ENCODE results near the gene MYO1H.

MYO1H gene

GRCh38 chr12:109378569-109378968 is 30.9 kb downstream of the MYO1H start:
- peak in 1 of 2 donors; percentile 25 for DNase-seq
- H4K12ac ChIP-seq (ENCODE audit: low read depth, low read length): no peak overlapping the region
- no peak overlapping the region for H2BK120ac ChIP-seq (ENCODE audit: insufficient read depth, low read length, poor library complexity)
- H3K18ac ChIP-seq (ENCODE audit: low read length): no peak overlapping the region
- H2BK12ac ChIP-seq (ENCODE audit: low read length): no peak overlapping the region
- no peaks in the 10 kb centered on the region for H3K36me3 ChIP-seq (ENCODE audit: control insufficient read depth in 1 of 2, insufficient read depth in 2 of 2, low read length in 2 of 2)
- no peak overlapping the region for H2AFZ ChIP-seq (ENCODE audit: insufficient read depth, low read length, poor library complexity)
- no peaks in the 10 kb centered on the region for H3K4me1 ChIP-seq (ENCODE audit: control insufficient read depth in 1 of 2, insufficient read depth in 2 of 2, low read length in 2 of 2)
- no peaks in the 10 kb centered on the region for H3K9me3 ChIP-seq (ENCODE audit: insufficient read depth, low read depth, low read length)
- H3K27ac ChIP-seq (ENCODE audit: low read depth, low read length): no peak overlapping the region
- no peaks in the 10 kb centered on the region for H3K79me2 ChIP-seq (ENCODE audit: control insufficient read depth, insufficient read depth, low read length, poor library complexity)
- no peak overlapping the region for H3K4me3 ChIP-seq (ENCODE audit: low read depth, low read length)
- no peak overlapping the region for H3K9ac ChIP-seq (ENCODE audit: low read length)
- H4K91ac ChIP-seq (ENCODE audit: low read depth, low read length): no peak overlapping the region
- no peak overlapping the region for H3K23ac ChIP-seq (ENCODE audit: low read length)
- no peak overlapping the region for H3K4ac ChIP-seq (ENCODE audit: low read depth, low read length)
- no peaks in the 10 kb centered on the region for H3K79me1 ChIP-seq (ENCODE audit: low read length)
- H3K14ac ChIP-seq (ENCODE audit: low read length): no peak overlapping the region
- no CpG with 5 or more reads among the region's 5 CpGs for WGBS (ENCODE audit: extremely low coverage, insufficient coverage, insufficient read length)
- no peak overlapping the region for H2AK5ac ChIP-seq (ENCODE audit: low read length)
- H3K27me3 ChIP-seq (ENCODE audit: insufficient read depth, low read length): no peaks in the 10 kb centered on the region
- no peak overlapping the region for H2BK5ac ChIP-seq (ENCODE audit: low read depth, low read length, poor library complexity)
- H4K8ac ChIP-seq (ENCODE audit: low read depth, low read length): no peak overlapping the region
- H3K4me2 ChIP-seq (ENCODE audit: low read length): no peak overlapping the region

GRCh38 chr12:109382031-109382430 is 34.3 kb downstream of the MYO1H start:
- no peaks in the 10 kb centered on the region for H3K9me3 ChIP-seq (ENCODE audit: insufficient read depth, low read depth, low read length)
- no peaks in the 10 kb centered on the region for H3K27me3 ChIP-seq (ENCODE audit: insufficient read depth, low read length)
- no peaks in the 10 kb centered on the region for H3K4me1 ChIP-seq (ENCODE audit: control insufficient read depth in 1 of 2, insufficient read depth in 2 of 2, low read length in 2 of 2)
- H3K79me1 ChIP-seq (ENCODE audit: low read length): no peaks in the 10 kb centered on the region
- no peak overlapping the region for H2BK5ac ChIP-seq (ENCODE audit: low read depth, low read length, poor library complexity)
- no peak overlapping the region for H3K18ac ChIP-seq (ENCODE audit: low read length)
- H2AK5ac ChIP-seq (ENCODE audit: low read length): no peak overlapping the region
- H3K9ac ChIP-seq (ENCODE audit: low read length): no peak overlapping the region
- no peak overlapping the region for H2BK120ac ChIP-seq (ENCODE audit: insufficient read depth, low read length, poor library complexity)
- no peak overlapping the region for H2BK12ac ChIP-seq (ENCODE audit: low read length)
- H3K4me2 ChIP-seq (ENCODE audit: low read length): no peak overlapping the region
- H3K23ac ChIP-seq (ENCODE audit: low read length): no peak overlapping the region
- H3K27ac ChIP-seq (ENCODE audit: low read depth, low read length): no peak overlapping the region
- H4K12ac ChIP-seq (ENCODE audit: low read depth, low read length): no peak overlapping the region
- no peak overlapping the region for H4K8ac ChIP-seq (ENCODE audit: low read depth, low read length)
- H3K4ac ChIP-seq (ENCODE audit: low read depth, low read length): no peak overlapping the region
- no peak for DNase-seq
- no peak overlapping the region for H2AFZ ChIP-seq (ENCODE audit: insufficient read depth, low read length, poor library complexity)
- H3K14ac ChIP-seq (ENCODE audit: low read length): no peak overlapping the region
- H3K79me2 ChIP-seq (ENCODE audit: control insufficient read depth, insufficient read depth, low read length, poor library complexity): no peaks in the 10 kb centered on the region
- no peak overlapping the region for H4K91ac ChIP-seq (ENCODE audit: low read depth, low read length)
- H3K36me3 ChIP-seq (ENCODE audit: control insufficient read depth in 1 of 2, insufficient read depth in 2 of 2, low read length in 2 of 2): no peaks in the 10 kb centered on the region
- no peak overlapping the region for H3K4me3 ChIP-seq (ENCODE audit: low read depth, low read length)

DNA sequence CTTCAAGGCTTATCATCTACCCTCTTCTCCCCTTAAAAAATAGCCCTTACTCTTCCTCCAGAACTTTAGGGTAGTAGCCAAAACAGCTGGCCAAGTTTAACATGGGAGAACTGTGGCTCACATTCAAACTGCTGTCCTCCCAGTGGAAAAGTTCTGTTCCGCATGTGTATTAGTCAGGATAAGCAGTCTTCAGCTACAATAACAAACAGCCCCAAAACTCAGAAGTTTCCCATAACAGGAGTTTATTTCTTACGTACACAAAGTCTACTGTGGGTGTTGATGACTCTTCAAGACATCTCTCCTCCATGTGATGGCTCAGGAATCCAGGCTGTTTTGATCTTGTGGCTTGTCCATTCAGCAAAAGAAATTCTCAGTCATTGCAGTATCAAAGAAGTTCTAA is 35.5 kb downstream of the MYO1H start:
- Histone ChIP-seq H2BK120ac (ENCODE audit: insufficient read depth, low read length, poor library complexity) (no peak overlapping the region), H2BK5ac (ENCODE audit: low read depth, low read length, poor library complexity) (no peak overlapping the region), H3K23ac (ENCODE audit: low read length) (no peak overlapping the region), H3K4ac (ENCODE audit: low read depth, low read length) (no peak overlapping the region), H4K8ac (ENCODE audit: low read depth, low read length) (no peak overlapping the region), H3K18ac (ENCODE audit: low read length) (no peak overlapping the region), H3K4me2 (ENCODE audit: low read length) (no peak overlapping the region), H3K9me3 (ENCODE audit: insufficient read depth, low read depth, low read length) (peaks cover 2% of the 10 kb centered on the region), H3K79me2 (ENCODE audit: control insufficient read depth, insufficient read depth, low read length, poor library complexity) (no peaks in the 10 kb centered on the region), H3K36me3 (ENCODE audit: control insufficient read depth in 1 of 2, insufficient read depth in 2 of 2, low read length in 2 of 2) (no peaks in the 10 kb centered on the region), H3K4me1 (ENCODE audit: control insufficient read depth in 1 of 2, insufficient read depth in 2 of 2, low read length in 2 of 2) (no peaks in the 10 kb centered on the region), H3K27me3 (ENCODE audit: insufficient read depth, low read length) (no peaks in the 10 kb centered on the region), H3K14ac (ENCODE audit: low read length) (no peak overlapping the region), H2AFZ (ENCODE audit: insufficient read depth, low read length, poor library complexity) (no peak overlapping the region), H3K4me3 (ENCODE audit: low read depth, low read length) (no peak overlapping the region), H2AK5ac (ENCODE audit: low read length) (no peak overlapping the region), H3K27ac (ENCODE audit: low read depth, low read length) (no peak overlapping the region), H4K91ac (ENCODE audit: low read depth, low read length) (no peak overlapping the region), H4K12ac (ENCODE audit: low read depth, low read length) (no peak overlapping the region), H3K79me1 (ENCODE audit: low read length) (no peaks in the 10 kb centered on the region), H2BK12ac (ENCODE audit: low read length) (no peak overlapping the region), H3K9ac (ENCODE audit: low read length) (no peak overlapping the region)
- no peak for DNase-seq
- WGBS (ENCODE audit: extremely low coverage, insufficient coverage, insufficient read length): no CpG with 5 or more reads among the region's 2 CpGs

DNA sequence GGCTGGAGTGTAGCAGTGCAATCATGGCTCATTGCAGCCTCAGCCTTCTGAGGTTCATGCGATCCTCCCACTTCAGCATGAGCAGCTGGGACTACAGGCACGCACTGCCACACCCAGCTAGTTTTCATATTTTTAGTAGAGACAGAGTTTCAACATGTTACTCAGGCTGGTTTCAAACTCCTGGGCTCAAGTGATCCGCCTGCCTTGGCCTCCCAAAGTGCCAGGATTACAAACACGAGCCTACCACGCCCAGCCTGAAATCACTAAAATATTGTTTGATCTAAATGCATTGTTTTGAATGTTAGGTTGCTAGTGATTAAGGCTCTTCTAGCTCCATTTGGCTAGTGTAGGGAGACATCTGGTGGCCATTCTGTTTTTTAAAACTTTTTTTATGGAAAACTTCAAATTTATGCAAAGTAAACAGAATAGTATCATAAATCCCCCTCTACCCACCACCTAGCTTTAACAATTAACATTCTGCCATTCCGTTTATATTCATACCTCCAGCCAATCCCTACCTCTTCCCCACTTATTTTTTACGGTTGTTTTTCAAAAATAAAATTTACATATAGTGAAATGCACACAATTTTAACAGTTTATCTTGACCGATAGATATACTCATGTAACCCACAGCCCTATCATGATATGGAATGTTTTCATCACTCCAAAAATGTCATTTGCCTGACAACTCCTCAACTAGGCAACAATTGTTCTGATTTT is 37.8 kb downstream of the MYO1H start:
- H2AK5ac ChIP-seq (ENCODE audit: low read length): no peak overlapping the region
- DNase-seq: peak; percentile 71 to 73
- H3K79me1 ChIP-seq (ENCODE audit: low read length): no peaks in the 10 kb centered on the region
- no peak overlapping the region for H4K8ac ChIP-seq (ENCODE audit: low read depth, low read length)
- no peaks in the 10 kb centered on the region for H3K36me3 ChIP-seq (ENCODE audit: control insufficient read depth in 1 of 2, insufficient read depth in 2 of 2, low read length in 2 of 2)
- H3K4ac ChIP-seq (ENCODE audit: low read depth, low read length): no peak overlapping the region
- H3K79me2 ChIP-seq (ENCODE audit: control insufficient read depth, insufficient read depth, low read length, poor library complexity): no peaks in the 10 kb centered on the region
- H3K9me3 ChIP-seq (ENCODE audit: insufficient read depth, low read depth, low read length): peaks cover 2% of the 10 kb centered on the region
- no peak overlapping the region for H3K23ac ChIP-seq (ENCODE audit: low read length)
- H3K27ac ChIP-seq (ENCODE audit: low read depth, low read length): no peak overlapping the region
- H4K12ac ChIP-seq (ENCODE audit: low read depth, low read length): no peak overlapping the region
- no peak overlapping the region for H3K18ac ChIP-seq (ENCODE audit: low read length)
- no peak overlapping the region for H3K4me2 ChIP-seq (ENCODE audit: low read length)
- no peak overlapping the region for H3K9ac ChIP-seq (ENCODE audit: low read length)
- H2BK12ac ChIP-seq (ENCODE audit: low read length): no peak overlapping the region
- H2BK5ac ChIP-seq (ENCODE audit: low read depth, low read length, poor library complexity): no peak overlapping the region
- 100% methylated on average over 1 of the region's 8 CpGs for WGBS (ENCODE audit: extremely low coverage, insufficient coverage, insufficient read length)
- no peaks in the 10 kb centered on the region for H3K4me1 ChIP-seq (ENCODE audit: control insufficient read depth in 1 of 2, insufficient read depth in 2 of 2, low read length in 2 of 2)
- H4K91ac ChIP-seq (ENCODE audit: low read depth, low read length): no peak overlapping the region
- no peak overlapping the region for H3K14ac ChIP-seq (ENCODE audit: low read length)
- H3K27me3 ChIP-seq (ENCODE audit: insufficient read depth, low read length): no peaks in the 10 kb centered on the region
- no peak overlapping the region for H2AFZ ChIP-seq (ENCODE audit: insufficient read depth, low read length, poor library complexity)
- H3K4me3 ChIP-seq (ENCODE audit: low read depth, low read length): no peak overlapping the region
- no peak overlapping the region for H2BK120ac ChIP-seq (ENCODE audit: insufficient read depth, low read length, poor library complexity)

Measured in trophoblast cell (in vitro differentiated cells and primary cell).